ENCODE results near the gene PRR20G.

PRR20G gene

DNA sequence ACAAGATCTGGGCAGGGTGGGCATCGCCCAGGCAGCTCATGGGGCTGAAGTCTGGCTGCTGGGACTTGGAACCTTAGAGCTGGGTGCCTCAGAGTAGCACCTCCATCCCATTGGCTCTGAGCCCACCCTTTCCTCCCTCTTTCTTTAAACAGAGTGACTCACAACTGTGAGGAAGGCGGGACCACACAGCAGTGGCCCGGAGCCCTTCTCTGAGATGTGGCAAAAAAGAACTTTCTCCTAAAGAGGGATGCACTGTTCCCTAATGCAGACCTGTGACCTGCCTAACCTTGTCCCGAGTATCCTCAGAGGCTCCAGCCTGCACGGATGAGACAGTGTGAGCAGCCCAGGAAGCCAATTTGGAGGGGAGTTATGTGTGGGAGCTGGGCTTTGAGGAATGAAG lies 23.6 kb downstream of the PRR20G start:
- DNase-seq, result no peak

DNA sequence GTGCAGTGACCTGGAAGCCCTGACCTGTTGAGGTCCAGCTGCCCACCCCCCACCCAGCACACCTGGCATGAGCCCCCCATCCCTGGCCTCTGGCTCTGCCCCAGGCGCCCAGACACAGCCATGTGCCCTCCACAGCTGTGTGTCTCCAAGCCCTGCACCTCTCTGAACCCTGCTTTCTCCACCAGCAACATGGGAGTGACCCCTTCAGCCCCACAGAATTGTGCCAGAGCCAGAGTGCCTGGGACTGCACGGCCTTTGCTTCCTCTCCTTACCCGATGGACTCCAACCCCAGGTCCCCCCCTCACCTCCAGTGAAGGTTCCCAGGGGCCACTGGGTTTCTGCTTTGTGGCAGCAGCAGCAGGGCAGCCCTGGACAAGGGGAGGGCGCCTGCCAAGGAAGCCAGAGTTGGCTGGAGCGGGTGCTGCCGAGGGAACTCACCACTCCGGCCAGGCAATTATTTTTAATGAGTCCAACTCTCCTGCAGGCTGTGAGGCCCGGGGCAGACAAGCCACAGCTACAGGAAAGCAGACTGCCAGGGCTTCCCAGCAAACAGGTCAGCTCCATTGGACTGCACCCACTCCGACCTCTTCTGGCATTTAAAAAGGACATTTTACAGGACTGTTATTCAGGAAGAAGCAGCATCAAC lies 24.1 kb downstream of the PRR20G start:
- peak in 40 of 58 donors; percentile 4 to 74 (median 26) for DNase-seq

DNA sequence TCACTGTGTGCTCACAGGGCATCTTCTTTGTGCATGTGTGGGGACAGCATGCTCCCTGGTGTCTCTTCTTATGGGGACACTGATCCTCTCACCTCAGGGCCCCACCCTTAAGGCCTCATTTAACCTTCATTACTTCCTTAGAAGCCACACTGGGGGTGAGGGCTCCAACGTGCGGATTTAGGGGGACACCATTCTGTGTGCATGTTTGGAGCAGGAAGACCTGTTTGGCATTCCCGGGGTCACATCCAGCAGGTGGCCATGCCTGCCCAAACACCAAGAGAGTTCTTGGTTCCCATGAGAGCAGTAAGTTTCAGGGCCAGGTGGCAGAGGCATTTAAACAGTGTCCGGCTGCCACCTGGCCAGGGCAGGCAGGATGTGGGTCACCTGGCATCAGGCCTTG lies 24.8 kb downstream of the PRR20G start:
- DNase-seq, result no peak

DNA sequence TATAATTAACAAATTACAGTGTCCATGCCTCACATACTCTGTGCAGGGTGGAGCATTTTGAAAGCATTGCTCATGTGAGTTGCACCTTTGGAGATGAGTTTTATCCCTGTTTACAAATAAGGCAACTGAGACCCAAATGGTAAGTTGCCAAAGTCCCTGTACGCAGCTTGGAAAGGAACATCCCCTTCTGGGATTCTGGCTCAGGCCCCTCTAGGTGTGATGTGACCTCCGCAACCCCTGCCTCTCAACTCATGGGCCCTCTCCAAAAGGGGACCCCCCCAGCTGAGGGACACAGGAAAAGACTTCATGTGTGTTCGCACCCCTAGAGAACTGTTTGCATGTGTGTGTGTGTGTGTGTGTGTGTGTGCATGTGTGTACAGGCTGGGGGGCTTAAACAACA lies 25.3 kb downstream of the PRR20G start:
- no peak for DNase-seq

DNA sequence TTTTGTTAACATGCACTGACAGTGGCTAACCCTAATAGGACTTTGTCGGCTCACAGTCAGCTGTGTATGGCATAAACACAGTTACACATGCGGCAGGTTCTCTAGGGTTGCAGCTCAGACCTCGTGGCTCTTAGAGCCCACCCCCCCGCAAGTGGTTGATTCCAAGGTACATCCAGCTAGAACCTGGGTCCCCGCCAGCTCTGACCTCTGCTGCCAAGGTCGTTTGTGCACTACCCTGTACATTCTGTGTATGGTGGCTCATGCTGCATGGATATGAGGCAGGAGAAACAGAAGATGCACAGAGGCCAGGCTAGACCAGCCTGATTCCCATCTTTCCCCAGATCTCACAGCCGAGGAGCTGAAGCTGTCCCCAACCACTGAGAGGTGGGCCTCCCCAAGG lies 25.9 kb downstream of the PRR20G start:
- DNase-seq, result no peak

DNA sequence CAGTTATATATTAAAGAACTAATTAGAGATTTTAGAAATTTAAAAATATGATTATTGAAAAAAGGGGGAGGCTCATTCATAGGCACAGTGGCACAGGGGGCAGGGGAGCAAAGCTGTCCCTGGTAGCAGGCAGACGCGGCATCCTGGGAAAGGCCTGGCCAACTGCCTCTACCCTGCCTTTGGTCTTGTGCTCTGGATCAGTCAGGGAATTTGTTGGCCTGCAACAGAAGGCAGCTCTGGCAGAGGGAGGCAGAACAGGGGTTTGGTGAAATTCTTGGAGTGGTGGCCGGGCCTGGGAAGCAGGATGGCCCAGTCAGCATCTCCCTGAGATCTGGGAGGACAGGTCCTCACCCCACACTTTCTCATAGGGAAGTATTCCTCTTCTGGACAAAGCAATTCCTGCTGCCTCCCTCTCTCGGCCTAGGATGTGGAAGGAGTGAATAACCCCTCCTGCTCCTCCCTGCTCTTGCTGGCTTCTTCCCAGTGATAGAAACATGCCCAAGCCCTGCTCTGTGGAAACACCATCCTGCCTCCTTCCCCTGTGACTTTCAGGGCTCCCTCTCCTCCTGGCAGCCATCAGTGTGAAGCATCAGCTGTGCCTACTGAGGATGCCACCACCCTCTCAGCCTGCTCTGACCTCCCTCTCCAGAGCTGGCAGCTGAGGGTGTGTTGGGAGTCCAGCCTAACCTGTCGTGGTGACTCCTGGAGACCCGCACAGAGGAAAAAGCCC lies 26.9 kb downstream of the PRR20G start:
- DNase-seq, result peak in 4 of 58 donors; percentile 3 to 17 (median 6)

DNA sequence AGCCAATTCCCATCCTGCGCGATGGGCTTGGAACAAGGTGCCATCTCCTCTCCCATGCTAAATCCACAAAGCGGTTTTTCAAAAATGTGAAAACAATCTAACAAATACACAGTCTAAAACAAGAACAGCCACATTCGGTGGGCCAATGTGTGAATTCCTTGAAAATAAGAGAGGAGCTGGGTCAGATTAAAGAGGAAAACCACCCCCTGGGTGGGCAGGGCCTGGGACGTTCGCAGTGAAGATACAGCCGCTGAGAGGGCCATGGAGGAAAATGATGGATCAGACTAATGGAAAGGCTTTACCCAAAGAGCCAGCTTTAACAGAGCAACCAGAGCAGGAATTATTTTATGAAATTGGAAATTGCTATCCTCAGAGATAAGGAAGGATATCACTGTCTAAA lies 27.4 kb downstream of the PRR20G start:
- DNase-seq, result no peak

DNA sequence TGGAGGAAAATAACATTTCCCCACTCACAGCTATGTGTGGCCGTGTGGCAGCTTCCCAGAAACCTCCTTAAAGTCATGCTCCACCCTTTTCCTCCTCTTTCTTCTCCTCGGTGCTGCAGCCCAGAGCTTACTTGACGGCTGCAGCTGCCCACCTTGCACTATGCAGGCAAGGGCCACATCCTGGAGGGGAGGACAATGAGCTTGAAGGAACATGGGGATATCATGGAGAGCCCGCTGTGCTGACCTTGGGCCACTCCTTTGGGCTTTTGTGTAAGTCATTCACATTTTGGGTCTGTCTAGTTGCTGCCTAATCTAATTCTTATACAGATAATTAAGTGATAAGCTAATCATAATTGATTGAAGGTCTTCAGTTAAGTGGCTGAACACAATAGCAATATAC lies 28.0 kb downstream of the PRR20G start:
- no peak for DNase-seq

DNA sequence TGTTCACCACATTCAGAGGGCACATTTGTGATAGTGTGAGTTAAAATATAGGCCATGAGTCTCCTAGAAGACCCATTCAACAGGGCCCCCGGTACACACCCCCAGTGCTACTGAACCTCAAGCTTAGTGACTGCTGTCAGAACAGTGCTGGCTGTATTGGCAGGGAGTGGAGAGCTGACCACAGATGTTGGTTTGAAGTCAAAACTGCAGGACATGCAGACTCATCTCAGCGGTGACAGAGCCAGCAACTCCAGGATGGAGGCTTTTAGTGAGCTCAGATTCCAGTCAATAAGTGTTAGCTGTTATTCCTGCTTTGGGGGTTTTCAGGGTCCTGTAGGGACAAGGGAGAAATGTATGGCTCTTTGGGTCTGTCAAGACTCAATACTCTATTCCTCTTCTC lies 29.1 kb downstream of the PRR20G start:
- DNase-seq, result no peak

DNA sequence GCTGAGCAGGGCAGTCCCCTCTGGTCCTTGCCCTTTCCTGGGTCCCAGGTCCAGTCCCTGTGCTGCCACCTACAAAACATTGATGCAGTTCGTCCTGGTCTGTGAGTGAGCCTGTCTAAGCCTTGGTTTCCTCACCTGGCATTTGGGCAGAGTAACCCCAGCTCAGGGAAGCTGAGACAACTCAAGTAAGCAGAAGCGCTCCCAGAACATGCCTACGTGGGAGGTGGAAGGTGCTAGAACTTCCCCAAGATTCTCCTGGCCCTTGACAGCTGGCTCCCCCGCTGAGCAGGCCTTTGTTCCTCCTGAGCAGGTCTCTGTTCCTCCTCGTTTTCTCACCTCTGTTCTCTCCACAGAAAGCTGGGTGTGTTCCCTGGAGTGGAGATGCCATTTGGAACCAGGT lies 30.5 kb downstream of the PRR20G start:
- DNase-seq, result no peak

DNA sequence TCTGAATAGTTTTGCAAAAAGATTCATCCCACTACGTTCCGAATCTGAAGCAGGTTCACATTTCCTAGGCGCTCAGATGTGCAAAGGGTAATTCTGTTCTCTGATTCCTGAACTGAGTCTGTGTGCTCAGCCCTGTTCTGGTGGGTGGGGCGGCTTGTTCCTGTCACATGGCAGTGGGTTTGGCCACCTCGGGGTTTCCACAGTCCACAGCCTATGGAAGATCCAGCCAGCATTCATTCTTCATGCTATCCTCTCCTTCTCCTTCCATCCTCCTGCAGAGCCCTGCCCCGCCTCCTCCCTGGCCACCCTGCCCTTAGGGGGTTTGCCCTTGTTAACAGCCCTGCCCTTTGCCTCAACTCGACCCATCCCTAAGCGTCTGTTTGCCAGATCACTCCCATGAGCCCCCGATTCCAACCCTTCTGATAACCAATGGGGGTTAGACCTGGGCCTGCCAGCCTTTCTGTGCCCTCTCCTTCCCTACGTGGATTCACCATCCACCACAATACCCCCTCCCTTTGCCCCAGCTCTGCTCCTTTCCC lies 31.0 kb downstream of the PRR20G start:
- DNase-seq, result no peak

DNA sequence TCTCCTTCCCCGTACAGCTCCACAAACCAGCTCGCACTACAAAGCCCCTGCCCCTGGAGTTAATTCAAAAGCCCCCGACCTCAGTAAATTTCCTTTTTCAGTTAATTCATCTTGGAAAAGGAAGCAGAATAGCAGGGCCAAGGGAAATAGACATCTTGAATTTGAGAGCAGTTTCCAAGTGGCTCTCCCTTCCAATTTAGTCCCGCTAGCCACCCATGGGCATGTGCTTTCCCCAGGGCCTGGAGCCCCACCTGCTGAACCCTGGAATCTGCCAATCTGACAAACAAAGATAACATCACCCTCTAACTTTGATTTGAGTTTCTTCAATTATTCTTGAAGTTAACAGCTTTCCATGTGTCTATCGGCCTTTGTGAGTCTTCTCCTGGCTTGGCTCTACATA lies 31.7 kb downstream of the PRR20G start:
- no peak for DNase-seq

DNA sequence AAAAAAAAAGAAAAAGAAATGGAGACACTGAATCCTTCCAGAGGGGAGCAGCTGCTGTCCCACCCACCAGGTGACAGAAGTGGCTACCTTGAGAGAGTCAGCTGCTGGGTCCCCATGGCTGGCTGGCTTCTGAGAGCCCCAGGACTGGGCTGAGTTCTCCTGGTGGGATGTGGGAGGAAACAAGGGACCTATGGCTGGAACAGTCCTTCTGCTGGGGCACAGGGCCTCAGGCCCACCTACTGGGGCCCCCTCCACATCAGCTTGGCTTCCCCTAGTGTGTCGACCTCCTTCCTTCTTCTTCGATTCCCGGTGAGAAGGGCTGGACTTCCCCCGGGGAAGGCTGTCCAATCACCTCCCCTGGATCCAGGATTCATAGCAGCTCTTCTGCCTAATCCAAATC lies 32.3 kb downstream of the PRR20G start:
- no peak for DNase-seq

DNA sequence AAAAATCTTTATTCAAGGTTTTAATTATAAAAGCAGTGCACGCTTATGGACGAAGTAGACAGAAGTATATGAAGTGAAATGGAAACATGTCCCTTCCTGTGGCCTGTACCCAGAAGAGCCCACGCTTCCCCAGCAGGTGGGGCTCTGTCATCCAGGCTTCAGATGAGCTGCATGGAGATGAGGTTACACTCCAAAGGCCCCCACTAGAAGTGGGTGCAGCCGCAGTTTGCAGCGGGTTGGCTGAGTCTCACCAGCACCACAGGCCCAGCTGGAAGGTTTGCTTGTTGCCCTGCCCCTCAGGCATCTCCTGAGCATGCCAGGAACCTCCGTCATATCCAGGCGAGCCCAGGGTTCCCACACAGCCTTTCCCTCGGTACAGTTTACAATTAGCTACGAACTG lies 33.1 kb downstream of the PRR20G start:
- peak in 1 of 58 donors; percentile 7 for DNase-seq

DNA sequence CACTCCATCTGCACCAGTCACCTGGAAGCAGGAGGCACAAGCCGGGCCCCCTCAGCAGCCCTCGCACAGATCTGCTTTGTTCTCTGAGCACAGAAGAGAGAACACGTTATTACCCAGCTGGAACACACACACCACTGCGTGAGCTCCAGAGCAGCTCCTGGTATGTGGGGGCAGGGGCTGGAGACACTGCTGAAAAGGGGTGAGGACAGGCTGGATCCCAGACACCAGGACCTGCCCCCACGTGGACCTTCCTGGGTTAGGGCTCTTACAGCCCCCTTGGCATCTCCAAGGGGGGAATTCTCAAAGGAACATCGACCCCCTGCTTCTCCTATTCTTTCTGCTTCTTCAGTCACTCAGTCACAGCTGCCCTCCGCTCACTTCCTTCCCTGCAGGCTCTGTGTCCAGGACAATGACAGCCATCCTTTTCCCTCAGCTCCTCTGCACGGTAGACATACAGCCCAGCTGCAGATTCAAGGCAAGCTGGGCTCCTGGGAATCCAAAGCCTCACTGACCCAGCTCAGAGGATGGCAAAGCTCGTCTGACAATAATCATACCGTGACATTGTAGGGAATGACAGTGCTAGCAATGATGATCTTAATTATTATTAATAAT lies 33.7 kb downstream of the PRR20G start:
- DNase-seq, result no peak

DNA sequence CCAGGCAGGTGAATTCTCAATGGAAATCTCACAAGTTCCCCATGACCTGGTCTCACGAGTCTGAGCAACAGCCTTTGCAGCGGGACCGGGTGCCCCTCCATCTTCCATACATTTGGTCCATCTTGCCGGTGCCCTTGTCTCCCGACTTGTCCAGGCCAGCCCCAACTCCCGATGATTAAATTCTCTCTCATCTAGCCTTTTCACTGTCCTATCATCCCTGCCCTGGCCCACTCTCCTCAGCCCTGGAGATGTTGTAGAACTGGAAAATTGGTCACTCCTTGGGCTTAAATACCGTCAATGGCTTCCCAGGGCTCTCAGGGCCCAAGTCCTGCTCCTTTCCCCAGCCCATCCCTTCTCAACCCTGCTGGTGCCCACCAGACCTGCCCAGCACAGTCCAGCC lies 34.4 kb downstream of the PRR20G start:
- DNase-seq, result no peak

DNA sequence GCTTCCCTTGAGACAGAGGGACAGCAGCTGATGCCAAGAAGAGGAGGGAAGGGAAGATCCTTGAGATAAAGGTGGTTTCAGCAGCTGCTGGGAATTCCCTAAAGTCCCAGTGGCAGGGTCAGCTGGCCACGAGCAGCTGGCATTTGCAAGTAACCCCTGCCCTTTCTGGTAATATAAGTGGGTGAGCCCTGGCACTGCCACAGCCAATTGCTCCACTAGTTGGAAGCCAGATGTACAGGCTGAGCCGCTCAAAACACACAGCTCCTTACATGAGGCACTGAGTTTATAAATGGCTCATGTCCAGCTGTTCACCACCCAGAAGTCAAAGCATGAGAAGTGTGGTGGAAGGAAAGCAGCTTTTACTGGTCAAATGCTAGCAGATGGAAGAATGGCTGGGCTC lies 35.4 kb downstream of the PRR20G start:
- no peak for DNase-seq

DNA sequence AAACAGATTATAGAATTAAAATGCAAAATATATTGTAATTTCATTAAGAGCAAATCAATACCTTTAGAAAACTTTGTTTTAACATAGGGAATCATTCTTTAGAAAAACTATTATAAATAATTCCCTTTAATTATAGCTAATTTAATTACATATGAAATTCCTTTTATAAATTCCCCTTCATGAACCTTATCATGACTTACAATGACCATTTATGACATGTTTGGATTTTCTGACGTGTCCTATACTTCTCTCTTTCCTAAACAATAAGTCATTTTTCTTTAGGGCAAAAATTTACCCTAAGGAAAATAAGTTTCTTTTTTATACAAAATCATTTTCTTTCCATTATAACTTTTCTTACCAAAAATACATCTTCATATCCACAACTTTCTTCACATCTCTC lies 37.8 kb downstream of the PRR20G start:
- DNase-seq, result no peak

DNA sequence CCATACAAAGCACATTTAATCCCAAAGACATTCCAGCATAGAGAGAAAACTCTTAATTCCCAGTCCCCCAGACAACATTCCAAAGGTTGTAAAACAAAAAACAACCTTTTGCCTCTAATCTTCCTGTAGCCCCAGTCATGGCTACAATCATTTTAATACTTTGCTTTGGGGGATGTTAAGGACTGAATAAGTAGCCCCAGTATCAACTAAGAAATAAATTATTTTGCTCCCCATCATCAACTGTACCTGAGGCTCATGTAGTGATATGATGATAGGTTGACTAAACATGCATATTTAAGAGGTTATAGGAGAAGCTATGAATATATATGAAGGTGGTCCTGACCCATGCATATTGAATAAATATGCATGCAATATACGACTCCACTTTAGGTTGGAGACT lies 40.6 kb downstream of the PRR20G start:
- DNase-seq, result no peak

DNA sequence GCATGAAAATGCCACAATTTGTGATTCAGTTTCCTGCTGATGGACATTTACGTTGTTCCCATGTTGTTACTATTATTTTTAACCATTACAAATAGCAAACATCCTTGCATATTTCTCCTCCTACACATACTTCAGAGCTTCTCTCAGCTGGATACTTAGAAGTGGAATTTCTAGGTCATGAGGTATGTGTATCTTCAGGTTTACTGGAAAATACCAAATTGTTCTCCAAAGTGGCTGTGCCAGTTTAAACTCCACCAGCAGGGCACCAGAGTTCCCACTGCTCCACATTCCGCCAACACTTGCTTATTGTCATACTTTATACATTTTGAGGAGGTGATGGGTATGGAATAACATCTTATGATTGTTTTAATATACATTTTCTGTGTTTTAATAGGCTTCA lies 49.2 kb downstream of the PRR20G start:
- DNase-seq, result no peak

DNA sequence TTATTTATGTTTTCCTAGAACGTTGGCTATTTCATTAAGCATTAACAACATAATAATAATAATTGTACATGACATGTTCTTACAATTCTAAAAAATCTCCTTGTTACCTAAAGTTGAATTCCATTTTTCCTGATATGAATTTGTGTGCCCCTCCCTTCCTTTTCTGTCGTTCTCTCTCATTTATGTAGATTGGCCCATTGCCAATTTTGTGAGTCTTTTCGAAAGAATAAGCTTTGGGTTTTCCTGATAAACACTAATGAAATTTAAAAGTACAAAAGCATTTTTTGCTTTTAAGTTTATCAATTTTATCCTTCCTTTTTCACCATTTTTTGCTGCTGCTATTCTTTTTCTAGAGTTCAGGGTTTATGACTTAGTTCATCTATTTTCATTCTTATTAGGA lies 50.0 kb downstream of the PRR20G start:
- no peak for DNase-seq

DNA sequence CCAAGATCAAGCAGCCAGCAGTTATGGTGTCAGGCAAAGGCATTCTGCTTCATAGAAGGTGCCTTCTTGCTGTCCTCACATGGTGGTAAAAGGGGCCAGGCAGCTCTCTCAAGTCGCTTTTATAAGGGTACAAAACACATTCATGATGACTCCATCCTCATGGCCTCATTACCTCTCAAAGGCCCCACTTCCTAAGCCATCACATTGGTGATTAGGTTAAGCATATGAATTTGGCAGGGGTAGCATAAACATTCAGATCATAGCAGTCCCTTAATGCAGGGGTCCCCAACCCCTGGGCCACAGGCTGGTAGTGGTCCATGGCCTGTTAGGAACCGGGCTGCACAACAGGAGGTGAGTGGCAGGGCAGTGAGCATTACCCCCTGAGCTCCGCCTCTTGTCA lies 52.1 kb downstream of the PRR20G start:
- no peak for DNase-seq

DNA sequence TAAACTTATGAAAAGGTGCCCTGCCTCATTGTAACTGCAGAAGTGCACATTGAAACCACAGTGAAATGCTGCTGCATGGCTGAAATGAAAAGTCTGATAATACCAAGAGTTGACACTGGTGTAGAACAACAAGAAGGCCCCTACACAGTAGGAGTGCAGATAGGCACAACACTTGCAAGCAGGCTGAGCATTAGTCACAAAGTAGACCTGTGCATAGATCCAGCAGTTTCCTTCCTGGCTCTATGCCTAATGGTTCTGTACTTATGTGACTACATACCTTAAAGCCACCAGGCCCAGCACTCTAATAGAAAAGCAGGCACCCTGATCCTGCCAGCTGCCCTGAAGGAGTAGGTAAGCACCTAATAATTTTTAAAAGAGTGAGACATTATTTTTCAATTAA lies 53.1 kb downstream of the PRR20G start:
- DNase-seq, result no peak
